Esophagus squamous epithelium (tissue), 5 donors: ENCODE measurements around the gene TUBGCP3. TPM values are rescaled to one million over a fixed set of nuclear protein-coding genes. Genes with fewer than 3 reads are reported as not detected.

ENCODE experiments used
- DNase-seq: peaks from one replicate; lab custom pipeline; 2025; lab: John Stamatoyannopoulos, UW
- H3K27ac ChIP-seq, 4 donors: fragments of 200-600 bp; sonication (generic); one replicate each; pipeline ENCODE4 v1.5.1; 2016 to 2019; ENCODE audit warnings: mild to moderate bottlenecking in 1 of 4
- H3K27me3 ChIP-seq, 4 donors: fragments of 200-600 bp; sonication (generic); 1 replicate in 3 of 4; 2 replicates in 1 of 4; pipeline versions ENCODE4 v1.5.1 to v1.6.0; 2017 to 2021; ENCODE audit warnings: antibody characterized with exemption in 1 of 4
- H3K36me3 ChIP-seq, 3 donors: fragments of 200-600 bp; sonication (generic); one replicate each; pipeline ENCODE4 v1.5.1; 2016 to 2019
- H3K4me1 ChIP-seq, 3 donors: fragments of 200-600 bp; sonication (generic); one replicate each; pipeline ENCODE4 v1.5.1; 2017 to 2019
- H3K4me3 ChIP-seq, 4 donors: fragments of 200-600 bp; sonication (generic); 1 replicate in 3 of 4; 2 replicates in 1 of 4; pipeline ENCODE4 v1.5.1; 2016 to 2019; ENCODE audit warnings: mild to moderate bottlenecking in 2 of 4, moderate library complexity in 1 of 4
- H3K9me3 ChIP-seq, 3 donors: fragments of 200-600 bp; sonication (generic); one replicate each; pipeline ENCODE4 v1.5.1; 2016 to 2019
- CTCF ChIP-seq, 6 experiments: fragments of 450-650 bp in 4 of 6; fragments of 200-600 bp in 2 of 6; sonication (generic) in 2 of 6; IDR thresholded peaks; one replicate each; pipeline ENCODE4 v1.5.1; 2016 to 2019; ENCODE audit warnings: antibody characterized with exemption in 6 of 6, mild to moderate bottlenecking in 4 of 6, moderate library complexity in 4 of 6
- POLR2A ChIP-seq, 4 donors: fragments of 450-650 bp; IDR thresholded peaks; one replicate each; pipeline ENCODE4 v1.6.1; 2017; ENCODE audit warnings: antibody characterized with exemption in 4 of 4, mild to moderate bottlenecking in 4 of 4, moderate library complexity in 3 of 4
- WGBS, 2 donors: methylation state at CpG; one replicate each; pipeline ENCODE4 v1.1.5; 2018; 5-methylcytosine and 5-hydroxymethylcytosine counted together
- intact Hi-C: fragments of 100-400 bp; cut with DNase I; formaldehyde crosslinking; loops from one replicate; pipeline ENCODE4 v1.15.0; 2022
- total RNA-seq, 4 donors: library from RNA; depleted of rRNA; stranded (reverse); fragments of >200 nt; gene quantifications; one replicate each; pipeline ENCODE4 v1.1.0, GENCODE V29; 2016
- donor health status: DM: yes; HTN: yes; CAD: no.

The TUBGCP3 gene
- total RNA-seq, 4 donors from 2014 or later, result 12.9 to 29.4 (median 18.9) TPM

GRCh38 chr13:112521073-112521685 lies 66.8 kb downstream of the TUBGCP3 start:
- Histone ChIP-seq H3K27ac (no peak overlapping the region), H3K4me3 (no peak overlapping the region), H3K4me1 (no peaks in the 10 kb centered on the region), H3K27me3 (no peaks in the 10 kb centered on the region), H3K9me3 (no peaks in the 10 kb centered on the region), H3K36me3 (peaks cover 0 to 100% (median 17%) of the 10 kb centered on the region in 3 donors)
- TF ChIP-seq CTCF (IDR thresholded peaks at IDR 0.05) (no peak), POLR2A (IDR thresholded peaks at IDR 0.05) (no peak)
- intact Hi-C loops, result no loop called here
- DNase-seq, result no peak
- WGBS, 2 donors, result 76 to 90% methylated on average over 3 of the region's 3 CpGs

- WGBS, 2 donors, result 95 to 97% methylated on average over 11 to 20 of the region's 20 CpGs
- no peaks in the 10 kb centered on the region for H3K4me1 ChIP-seq
- no peak overlapping the region for H3K27ac ChIP-seq
- intact Hi-C loops, result no loop called here
- DNase-seq, result no peak
- H3K4me3 ChIP-seq, result no peak overlapping the region
- H3K27me3 ChIP-seq, result no peaks in the 10 kb centered on the region
- TF ChIP-seq CTCF (IDR thresholded peaks at IDR 0.05) (no peak), POLR2A (IDR thresholded peaks at IDR 0.05) (no peak)
- H3K36me3 ChIP-seq, result peaks cover 0 to 100% (median 17%) of the 10 kb centered on the region in 3 donors
- no peaks in the 10 kb centered on the region for H3K9me3 ChIP-seq
Observed at GRCh38 chr13:112519517-112520060, 68.4 kb downstream of the TUBGCP3 start.

GRCh38 chr13:112516218-112516617 lies 71.7 kb downstream of the TUBGCP3 start:
- DNase-seq, result no peak
- WGBS, 2 donors, result 94% methylated on average over 13 of the region's 13 CpGs
- Histone ChIP-seq H3K36me3 (peaks cover 0 to 87% (median 12%) of the 10 kb centered on the region in 3 donors), H3K27ac (no peak overlapping the region), H3K9me3 (no peaks in the 10 kb centered on the region), H3K27me3 (no peaks in the 10 kb centered on the region), H3K4me1 (peaks cover 0 to 9% (median 0%) of the 10 kb centered on the region in 3 donors), H3K4me3 (no peak overlapping the region)
- intact Hi-C loops, result no loop called here
- TF ChIP-seq POLR2A (IDR thresholded peaks at IDR 0.05) (no peak), CTCF (IDR thresholded peaks at IDR 0.05) (no peak)

- no peak for TF ChIP-seq POLR2A (IDR thresholded peaks at IDR 0.05)
- TF ChIP-seq CTCF (IDR thresholded peaks at IDR 0.05), result no peak
- intact Hi-C loops, result no loop called here
- Histone ChIP-seq H3K9me3 (no peaks in the 10 kb centered on the region), H3K27ac (no peak overlapping the region), H3K36me3 (peaks cover 0 to 73% (median under 1%) of the 10 kb centered on the region in 3 donors), H3K4me1 (peaks cover 0 to 20% (median 0%) of the 10 kb centered on the region in 3 donors), H3K27me3 (no peaks in the 10 kb centered on the region), H3K4me3 (no peak overlapping the region)
- no peak for DNase-seq
- WGBS, 2 donors, result 73 to 75% methylated on average over 6 of the region's 6 CpGs
Observed at GRCh38 chr13:112513761-112514160, 74.2 kb downstream of the TUBGCP3 start.

- WGBS, 2 donors, result 55 to 70% methylated on average over 10 of the region's 10 CpGs
- no peak for TF ChIP-seq POLR2A (IDR thresholded peaks at IDR 0.05)
- no peak for TF ChIP-seq CTCF (IDR thresholded peaks at IDR 0.05)
- Histone ChIP-seq H3K27me3 (no peaks in the 10 kb centered on the region), H3K4me1 (peaks cover 0 to 20% (median 0%) of the 10 kb centered on the region in 3 donors), H3K9me3 (no peaks in the 10 kb centered on the region), H3K4me3 (no peak overlapping the region), H3K27ac (no peak overlapping the region), H3K36me3 (peaks cover 0 to 72% (median 0%) of the 10 kb centered on the region in 3 donors)
- intact Hi-C loops, result no loop called here
- DNase-seq, result no peak
Observed at GRCh38 chr13:112510987-112511685, 76.8 kb downstream of the TUBGCP3 start.
